A549 treated with dexamethasone at 1 μM for 4 hours (cell line): ENCODE measurements around the gene ZBTB14. TPM values are rescaled to one million over a fixed set of nuclear protein-coding genes. Genes with fewer than 3 reads are reported as not detected.

Source experiments
- total RNA-seq: library from RNA; stranded (reverse); fragments of 200-300 nt; extraction: Qiagen RNA extraction; gene quantifications from 5 replicates; pipeline ENCODE4 v1.2.3, GENCODE V29; 2022

Gene ZBTB14, protein sequence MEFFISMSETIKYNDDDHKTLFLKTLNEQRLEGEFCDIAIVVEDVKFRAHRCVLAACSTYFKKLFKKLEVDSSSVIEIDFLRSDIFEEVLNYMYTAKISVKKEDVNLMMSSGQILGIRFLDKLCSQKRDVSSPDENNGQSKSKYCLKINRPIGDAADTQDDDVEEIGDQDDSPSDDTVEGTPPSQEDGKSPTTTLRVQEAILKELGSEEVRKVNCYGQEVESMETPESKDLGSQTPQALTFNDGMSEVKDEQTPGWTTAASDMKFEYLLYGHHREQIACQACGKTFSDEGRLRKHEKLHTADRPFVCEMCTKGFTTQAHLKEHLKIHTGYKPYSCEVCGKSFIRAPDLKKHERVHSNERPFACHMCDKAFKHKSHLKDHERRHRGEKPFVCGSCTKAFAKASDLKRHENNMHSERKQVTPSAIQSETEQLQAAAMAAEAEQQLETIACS
- 6.9 to 8.2 TPM (median 7.6 TPM) in 5 replicates for total RNA-seq

DNA sequence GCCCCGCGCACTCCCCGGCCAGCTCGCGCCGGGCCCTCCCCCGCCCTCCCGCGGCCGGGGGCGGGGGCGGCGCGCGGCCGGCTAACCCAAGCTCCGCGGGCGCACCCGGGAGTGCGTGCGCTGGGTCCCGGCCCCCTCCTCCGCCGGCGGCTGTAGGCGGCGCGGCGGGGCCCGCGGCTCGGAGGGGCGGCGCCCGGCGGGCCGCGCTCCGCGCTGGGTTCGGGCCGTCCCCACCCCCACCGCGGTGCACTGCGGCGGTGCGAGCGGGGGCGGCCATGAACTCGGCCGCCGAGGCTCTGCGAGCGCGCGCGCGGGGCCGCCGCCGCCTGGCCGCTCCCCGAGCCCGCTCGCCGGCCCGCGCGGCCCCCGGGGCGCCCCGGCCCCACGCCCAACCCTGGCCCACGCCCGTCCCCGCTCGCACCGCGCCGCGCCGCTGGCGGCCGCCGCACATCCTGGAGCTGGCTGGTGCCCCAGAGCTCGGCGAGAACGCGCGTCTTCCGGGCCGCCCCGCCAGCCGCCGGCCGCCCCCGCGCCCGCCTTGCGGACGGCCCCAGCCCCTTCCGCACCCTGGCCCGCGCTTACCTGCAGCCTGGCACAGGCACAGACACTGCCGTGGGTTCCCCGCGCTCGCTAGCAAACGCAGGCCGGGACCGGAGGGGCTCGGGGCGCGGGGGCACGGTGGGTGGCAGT, at the start of gene ZBTB14:
TSS of gene ZBTB14 (minus strand) at position 496 of the 690 bp plus-strand sequence. CDS start 2,480 bp downstream, outside the sequence.

Other genes starting within 250 kb of the ZBTB14 start
- gene AKAIN1, start 98.5 kb downstream of the ZBTB14 start, total RNA-seq, result not detected in 5 replicates
- gene EPB41L3, start 248.3 kb upstream of the ZBTB14 start, total RNA-seq, result 0.17 to 0.41 TPM (median 0.19 TPM) in 5 replicates